Embryonic facial prominence (tissue), 1 donor: ENCODE results near the gene LDB3.

ENCODE experiments used
- DNase-seq: peaks from one replicate; pipeline ENCODE4 v3.0.0-alpha.2; 2016; ENCODE audit errors: extremely low spot score

Gene LDB3

DNA sequence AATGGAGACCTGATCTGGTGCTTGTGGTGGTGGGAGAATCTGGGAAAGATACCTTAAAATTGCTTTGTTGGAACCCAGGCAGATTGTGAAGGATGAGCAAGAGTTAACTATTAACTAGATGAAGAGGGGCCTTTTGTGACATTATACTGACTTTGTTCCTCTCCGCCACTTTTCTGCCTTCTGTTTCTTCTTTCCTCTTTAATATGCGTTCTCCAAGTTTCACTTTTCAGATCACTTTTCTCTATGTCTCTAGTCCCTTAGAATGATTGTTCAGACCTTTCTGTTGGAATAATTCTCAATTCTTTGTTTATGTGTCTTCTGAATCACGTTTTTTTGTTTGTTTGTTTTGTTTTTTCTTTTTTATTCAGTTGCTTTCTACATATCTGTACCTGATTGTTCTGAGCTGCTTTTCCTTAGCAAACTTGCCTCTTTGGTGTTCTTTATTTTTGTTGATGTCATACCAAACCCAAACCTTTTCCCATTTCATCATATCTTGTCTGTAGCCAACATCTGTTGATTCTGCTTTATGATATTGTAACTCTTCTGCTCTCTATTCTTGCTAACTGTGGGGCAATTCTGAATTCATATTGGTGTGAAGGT, 90.9 kb downstream of the LDB3 start:
- no peak for DNase-seq

DNA sequence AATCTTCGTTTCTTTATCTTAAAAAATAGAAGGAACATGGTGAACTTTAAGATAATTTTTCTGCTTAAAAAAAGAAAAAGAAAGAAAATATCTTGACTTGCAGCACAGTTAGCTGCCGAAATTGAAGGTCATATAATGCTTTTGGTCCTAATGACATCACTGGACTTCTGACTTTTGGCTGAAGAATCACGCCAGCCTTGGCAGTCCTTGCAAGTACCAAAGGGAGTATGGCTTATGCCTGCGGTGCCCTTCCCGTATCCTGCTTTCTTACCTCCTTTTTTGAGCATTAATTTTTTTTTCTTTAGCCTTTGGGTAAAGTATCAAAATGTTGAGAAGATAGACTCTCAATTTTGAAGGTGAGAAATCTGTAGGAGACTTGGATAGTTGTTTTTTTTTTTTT, 95.1 kb downstream of the LDB3 start:
- no peak for DNase-seq

DNA sequence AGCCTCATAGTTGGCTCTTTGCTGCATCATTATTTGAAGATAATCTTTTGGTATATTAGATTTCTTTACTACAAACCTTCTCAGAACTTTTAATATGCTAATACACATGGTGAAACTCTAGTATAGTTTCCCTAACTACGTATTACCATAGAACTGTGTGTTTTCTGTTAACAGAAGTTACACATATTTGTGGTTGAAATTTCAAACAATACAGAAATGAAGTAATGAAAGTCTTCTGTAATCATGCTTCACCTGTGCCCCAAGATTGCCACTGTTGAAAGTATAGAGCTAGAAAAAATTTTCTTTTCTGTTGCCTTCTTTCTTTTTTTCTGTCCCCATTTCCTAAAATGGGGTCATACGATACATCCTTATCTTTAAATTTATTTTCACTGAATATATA, 97.2 kb downstream of the LDB3 start:
- DNase-seq = no peak

- no peak for DNase-seq
These were observed 100.2 kb downstream of the LDB3 start for GRCh38 chr10:86768412-86769062.

- no peak for DNase-seq
These were observed 101.7 kb downstream of the LDB3 start for GRCh38 chr10:86769991-86770390.

DNA sequence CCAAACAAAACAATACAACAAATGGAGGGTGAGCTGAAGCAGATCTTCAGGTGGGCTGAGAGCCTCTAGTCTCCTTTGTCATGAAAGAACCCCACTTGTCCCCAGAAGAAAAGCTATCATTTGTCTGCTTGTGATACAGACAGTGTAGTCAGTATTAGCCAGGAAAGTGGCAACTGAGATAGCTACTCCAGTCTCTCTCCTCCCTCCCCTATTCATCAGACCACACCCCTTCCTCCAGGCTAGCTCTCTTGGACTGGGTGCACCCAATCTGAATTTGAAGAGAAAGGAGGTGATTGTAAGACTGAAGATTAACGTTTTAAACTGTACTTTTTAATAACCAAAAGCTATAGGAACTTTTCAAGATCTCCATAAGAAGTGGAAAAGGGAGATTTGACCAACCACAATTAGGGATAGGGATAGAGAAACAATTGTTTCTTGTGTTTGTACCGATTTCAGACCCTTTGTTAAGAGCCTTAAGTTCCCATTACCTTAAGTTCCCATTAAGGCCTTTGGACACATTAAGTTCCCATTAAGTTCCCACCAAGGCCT, 102.2 kb downstream of the LDB3 start:
- DNase-seq = no peak

DNA sequence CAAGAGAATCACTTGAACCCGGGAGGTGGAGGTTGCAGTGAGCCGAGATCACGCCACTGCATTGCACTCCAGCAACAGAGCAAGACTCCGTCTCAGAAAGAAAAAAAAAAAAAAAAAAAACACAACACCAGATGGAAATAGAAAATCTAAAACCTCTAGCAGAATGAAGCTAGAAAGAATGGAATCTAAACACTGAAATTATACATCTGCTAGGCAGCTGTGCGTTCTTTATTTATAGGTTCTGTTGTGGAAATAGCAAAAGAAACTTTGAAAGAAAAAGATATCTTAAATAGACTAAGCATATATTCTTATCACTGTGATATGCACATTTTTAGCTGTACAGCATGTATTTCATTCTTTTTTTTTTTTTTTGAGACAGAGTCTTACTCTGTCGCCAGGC, 105.2 kb downstream of the LDB3 start:
- no peak for DNase-seq

DNA sequence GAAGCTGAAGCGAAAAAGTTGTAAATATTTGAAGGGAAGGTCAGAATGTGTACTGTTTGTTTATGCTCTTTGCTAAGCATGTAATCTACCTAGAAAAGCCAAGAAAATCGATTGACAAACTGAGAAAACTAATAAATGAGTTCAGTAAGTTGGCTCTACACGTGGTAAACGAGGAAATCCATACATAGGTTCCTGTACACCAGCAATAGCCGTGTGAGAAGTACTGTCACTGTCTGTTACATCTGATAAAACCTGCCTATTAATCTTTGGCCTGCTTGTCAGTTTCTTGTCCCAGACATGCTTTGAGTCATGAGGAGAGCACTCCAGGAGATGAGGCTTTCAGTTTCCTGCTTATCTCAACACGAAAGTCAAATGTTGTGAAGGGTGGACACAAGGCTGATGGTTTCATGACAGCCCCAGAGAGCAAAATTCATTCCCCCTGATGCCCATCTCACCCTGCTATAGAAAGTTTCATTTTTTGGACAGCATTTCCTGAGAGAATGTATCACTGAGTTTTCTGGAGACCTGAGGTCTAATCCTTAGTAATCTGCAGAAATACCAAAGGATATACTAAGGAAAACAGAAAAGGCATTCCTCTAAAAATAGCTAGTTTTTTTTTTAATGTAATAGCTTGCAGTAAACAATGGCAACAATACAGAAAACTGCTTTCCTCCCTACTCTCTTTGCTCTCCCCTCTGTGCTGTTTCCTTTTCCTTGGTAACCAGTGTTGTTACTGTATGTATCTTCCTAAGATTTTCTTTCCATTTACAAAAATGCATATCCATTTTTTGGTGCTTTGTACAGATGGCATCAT, 107.0 kb downstream of the LDB3 start:
- DNase-seq = no peak

GRCh38 chr10:86775870-86776180, 107.5 kb downstream of the LDB3 start:
- DNase-seq = no peak

GRCh38 chr10:86779220-86780017, 111.1 kb downstream of the LDB3 start:
- DNase-seq = no peak

GRCh38 chr10:86782701-86783418, 114.5 kb downstream of the LDB3 start:
- no peak for DNase-seq

DNA sequence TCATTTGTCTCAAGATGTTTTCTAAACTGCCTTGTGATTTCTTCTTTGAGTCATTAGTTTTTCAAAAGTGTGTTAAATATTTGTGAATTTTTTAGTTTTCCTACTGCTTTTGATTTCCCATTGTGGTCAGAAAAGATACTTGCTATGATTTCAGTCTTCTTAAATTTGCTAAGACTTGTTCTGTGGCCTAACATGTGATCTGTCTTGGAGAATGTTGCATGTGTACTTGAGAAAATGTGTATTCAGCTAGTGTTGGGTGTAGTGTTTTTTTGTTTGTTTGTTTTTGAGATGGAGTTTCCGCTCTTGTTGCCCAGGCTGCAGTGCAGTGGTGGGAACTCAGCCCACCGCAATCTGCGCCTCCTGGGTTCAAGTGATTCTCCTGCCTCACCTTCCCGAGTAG, 116.7 kb downstream of the LDB3 start:
- DNase-seq = no peak
